ENCODE measurements around the gene LRRC55. TPM values are rescaled to one million over a fixed set of nuclear protein-coding genes. Genes with fewer than 3 reads are reported as not detected.

LRRC55 gene
- total RNA-seq, 1 donor = under 0.01 TPM

DNA sequence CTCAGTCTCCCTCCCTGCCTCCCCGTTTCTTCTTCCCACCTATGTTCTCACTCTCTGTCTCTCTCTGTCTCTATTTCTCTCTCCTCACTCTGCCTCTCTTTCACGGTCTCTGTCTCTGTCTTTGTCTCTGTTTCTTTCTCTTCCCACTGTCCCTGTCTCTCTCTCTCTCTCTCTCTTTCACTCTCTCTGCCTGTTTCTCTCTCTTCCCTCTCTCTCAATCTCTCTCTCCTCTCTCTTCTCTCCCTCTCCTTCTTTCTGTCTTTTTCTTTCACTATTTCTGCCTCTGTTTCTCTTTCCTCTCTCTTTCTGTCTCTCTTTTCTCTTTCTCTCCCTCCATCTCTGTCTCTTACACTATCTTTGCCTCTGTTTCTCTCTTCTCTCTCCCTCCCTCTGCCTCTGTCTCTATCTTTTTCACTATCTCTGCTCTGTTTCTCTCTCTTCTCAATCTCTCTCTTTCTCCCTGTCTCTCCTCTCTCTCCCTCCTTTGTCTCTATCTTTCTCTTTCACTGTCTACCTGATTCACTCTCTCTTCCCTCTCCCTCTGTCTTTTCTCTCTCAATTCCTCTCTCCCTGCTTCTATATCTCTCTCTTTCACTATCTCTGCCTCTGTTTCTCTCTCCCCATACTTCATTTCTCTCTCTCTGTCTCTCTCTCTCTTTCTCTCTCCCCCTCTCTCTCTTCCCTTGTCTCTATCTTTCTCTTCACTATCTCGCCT is 49.9 kb downstream of the LRRC55 start:
- no peak for DNase-seq (ENCODE audit: low read depth in 2 of 3, low spot score in 2 of 3)

DNA sequence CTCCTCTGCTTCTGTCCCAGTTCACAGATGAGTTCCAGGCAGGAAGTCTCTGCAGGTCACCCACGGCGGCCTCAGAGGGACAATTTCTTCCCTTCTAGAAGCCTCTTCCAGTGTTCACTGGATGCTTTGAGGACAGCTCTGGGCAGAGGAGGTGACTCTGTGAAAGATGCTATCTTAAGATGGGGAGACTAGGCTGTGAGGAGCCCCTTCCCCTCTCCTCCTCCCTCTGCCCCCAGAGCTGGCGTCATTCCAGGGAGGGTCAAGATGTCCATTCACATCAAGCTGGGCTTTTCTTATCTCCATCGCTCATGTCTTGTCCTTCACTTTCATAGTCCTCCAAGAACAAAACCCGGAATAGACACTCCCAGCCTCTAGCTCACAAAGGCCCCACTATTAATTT is 51.9 kb downstream of the LRRC55 start:
- no peak for DNase-seq (ENCODE audit: low read depth in 2 of 3, low spot score in 2 of 3)

DNA sequence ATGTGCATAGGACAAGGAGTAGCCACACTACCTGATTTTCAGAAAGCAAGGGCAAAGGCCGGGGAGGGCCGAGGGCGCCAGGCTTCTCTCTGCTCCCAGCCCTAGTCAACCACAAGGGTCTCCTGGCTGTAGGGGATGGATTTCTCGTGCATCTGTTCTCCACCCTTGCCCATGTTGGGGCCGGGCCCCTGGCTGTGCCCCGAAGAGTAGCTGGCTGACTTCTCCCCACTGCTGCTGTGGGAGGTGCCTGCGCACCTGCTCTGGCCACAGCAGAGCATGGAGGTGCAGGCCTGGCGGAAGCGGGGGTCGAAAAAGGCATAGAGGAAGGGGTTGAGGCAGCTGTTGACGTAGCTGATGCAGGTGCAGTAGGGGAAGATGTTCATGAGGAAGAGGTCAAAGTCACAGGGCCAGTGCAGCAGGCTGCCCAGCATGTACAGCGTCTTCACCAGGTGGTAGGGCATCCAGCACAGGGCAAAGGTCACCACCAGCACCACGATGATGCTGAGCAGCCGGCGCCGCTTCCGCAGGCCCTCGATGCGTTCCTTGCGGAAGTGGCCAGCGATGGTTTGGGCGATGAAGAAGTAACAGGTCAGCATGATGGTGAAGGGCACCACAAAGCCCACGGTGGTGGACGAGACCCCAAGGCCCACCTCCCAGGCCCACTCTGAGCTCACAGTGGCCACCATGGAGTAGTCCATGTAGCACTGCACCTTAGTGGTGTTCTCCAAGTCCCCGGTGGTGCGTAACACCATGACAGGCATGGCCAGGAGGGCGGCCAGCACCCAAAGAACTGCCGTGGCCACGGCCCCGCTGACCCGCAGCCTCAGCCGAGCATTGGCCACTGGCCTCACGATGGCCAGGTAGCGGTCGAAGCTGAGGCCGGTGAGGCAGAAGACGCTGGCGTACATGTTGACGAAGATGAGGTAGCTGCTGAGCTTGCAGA is 54.3 kb downstream of the LRRC55 start:
- no peak for DNase-seq (ENCODE audit: low read depth in 2 of 3, low spot score in 2 of 3)

DNA sequence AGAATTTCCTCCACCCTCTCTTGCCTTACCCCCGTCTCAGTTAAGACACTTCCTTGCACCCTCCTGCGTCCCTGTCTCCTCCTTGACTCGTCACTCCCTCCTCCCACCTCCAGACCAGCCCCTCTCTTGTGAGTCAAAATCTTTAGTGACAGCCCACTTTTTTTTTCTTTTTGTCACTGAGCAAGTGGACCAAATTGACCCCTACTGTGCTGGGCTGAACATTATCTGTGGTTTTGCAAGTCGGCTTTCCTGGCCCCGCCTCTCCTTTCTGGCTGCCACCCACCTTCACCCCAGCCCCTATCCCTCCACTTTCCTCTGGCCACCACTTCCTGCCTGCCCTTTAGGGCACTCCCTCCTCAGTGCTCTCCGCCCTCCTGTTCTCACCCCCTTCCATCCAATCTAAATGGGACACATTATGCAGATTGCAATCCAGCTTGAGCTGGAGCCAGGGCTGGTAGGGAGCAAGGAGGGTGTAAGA is 55.5 kb downstream of the LRRC55 start, which contains the start of gene APLNR:
APLNR (minus strand) TSS at position 47 of the 478 bp plus-strand sequence. CDS start 246 bp downstream, outside the sequence.
- DNase-seq (ENCODE audit: low read depth in 2 of 3, low spot score in 2 of 3) = no peak

DNA sequence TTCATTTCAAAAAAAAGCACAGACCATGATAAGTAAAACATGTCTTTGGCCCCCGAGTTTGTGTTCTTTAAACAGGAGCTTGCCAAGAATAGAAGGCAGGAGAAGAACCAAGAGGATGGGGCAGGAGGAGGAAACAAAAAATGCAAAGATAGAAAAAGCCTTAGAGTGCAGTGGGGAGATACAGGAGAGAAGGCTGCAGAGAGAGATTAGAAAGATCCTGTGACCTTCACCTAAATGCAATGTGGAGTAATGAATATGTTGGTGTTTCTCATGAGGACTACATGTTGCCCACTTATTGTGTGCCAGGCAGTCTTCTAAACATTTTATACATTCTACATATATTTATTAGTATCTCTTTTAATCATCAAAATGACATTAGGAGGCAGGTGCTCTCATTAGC is 57.6 kb downstream of the LRRC55 start:
- no peak for DNase-seq (ENCODE audit: low read depth in 2 of 3, low spot score in 2 of 3)

DNA sequence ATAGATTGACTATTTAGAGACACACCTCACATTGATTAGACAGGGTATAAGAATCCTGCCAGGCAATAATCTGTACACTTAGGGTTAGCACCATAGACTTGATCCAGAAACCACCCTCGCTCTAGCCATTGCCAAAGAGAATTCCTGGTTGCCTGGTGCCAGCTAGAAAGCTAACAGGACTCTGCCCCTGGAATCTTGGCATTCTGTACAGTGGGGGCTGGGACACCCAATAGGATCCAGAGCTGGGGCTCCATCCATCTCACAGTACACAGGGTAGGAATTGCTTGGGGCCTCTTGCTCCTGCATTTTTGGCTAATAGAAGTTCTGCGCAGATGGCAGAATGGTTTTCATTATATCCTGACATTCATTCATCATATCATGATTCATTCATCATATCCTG is 58.3 kb downstream of the LRRC55 start:
- no peak for DNase-seq (ENCODE audit: low read depth in 2 of 3, low spot score in 2 of 3)

DNA sequence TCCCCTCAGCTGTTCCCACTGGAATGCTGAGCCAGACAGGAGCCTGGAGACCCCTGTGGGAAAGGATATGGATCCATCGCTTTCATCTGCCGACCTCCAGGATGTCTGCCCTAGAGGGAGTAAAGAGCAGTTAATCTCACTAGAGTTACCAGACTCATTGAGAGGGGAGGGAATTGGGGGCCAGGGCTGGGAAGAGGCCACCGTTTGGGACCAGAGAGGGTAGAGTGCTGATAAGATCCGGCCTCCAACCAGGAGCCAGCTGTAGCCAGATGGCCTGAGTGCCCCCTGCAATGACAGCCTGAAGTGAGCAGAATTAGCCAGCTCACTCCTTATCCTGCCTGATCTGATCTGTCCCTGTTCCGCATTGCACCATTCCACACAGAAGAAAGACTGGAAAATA is 59.0 kb downstream of the LRRC55 start:
- no peak for DNase-seq (ENCODE audit: low read depth in 2 of 3, low spot score in 2 of 3)

Other genes with a start within 250 kb of the LRRC55 start
- gene OR5AK2, start 193.0 kb upstream of the LRRC55 start, total RNA-seq = not detected
- gene APLNR, start 55.3 kb downstream of the LRRC55 start, total RNA-seq = under 0.01 TPM
- 7.0 TPM for gene TNKS1BP1, start 143.0 kb downstream of the LRRC55 start, total RNA-seq
- 89.9 TPM for gene SSRP1, start 153.9 kb downstream of the LRRC55 start, total RNA-seq
- not detected for gene P2RX3, start 156.4 kb downstream of the LRRC55 start, total RNA-seq
- not detected for gene PRG3, start 199.2 kb downstream of the LRRC55 start, total RNA-seq
- 5.4 TPM for gene PRG2, start 208.7 kb downstream of the LRRC55 start, total RNA-seq
- gene SLC43A3, start 245.2 kb downstream of the LRRC55 start, total RNA-seq = 93.7 TPM

Measured in hematopoietic multipotent progenitor cell (in vitro differentiated cells).